Muscle layer of colon (tissue), 2 donors: ENCODE measurements around the gene NPM3.

Source experiments
- H3K27ac ChIP-seq: one replicate; pipeline ENCODE4 v1.7.0; 2013; ENCODE audit warnings: low read depth, mild to moderate bottlenecking, low read length, moderate library complexity
- H3K27me3 ChIP-seq, 2 donors: one replicate each; pipeline ENCODE4 v1.7.0; 2013; ENCODE audit warnings: low read length in 2 of 2, mild to moderate bottlenecking in 2 of 2; ENCODE audit not compliant: insufficient read depth in 2 of 2, control insufficient read depth in 1 of 2
- H3K36me3 ChIP-seq: one replicate; pipeline ENCODE4 v1.7.0; 2013; ENCODE audit warnings: mild to moderate bottlenecking, low read length; ENCODE audit not compliant: insufficient read depth
- H3K4me1 ChIP-seq: one replicate; pipeline ENCODE4 v1.7.0; 2013; ENCODE audit warnings: mild to moderate bottlenecking, low read length; ENCODE audit not compliant: insufficient read depth
- H3K4me3 ChIP-seq, 2 donors: one replicate each; pipeline ENCODE4 v1.7.0; 2013; ENCODE audit warnings: low read length in 2 of 2, low read depth in 1 of 2, mild to moderate bottlenecking in 1 of 2, moderate library complexity in 1 of 2
- H3K9ac ChIP-seq: one replicate; pipeline ENCODE4 v1.7.0; 2013; ENCODE audit warnings: low read length
- H3K9me3 ChIP-seq: one replicate; pipeline ENCODE4 v1.7.0; 2013; ENCODE audit warnings: mild to moderate bottlenecking, low read length
- donor health status: abdominal sarcoma.
- donor health status: Adenocarcinoma of cecum.

Gene NPM3

GRCh38 chr10:101818872-101819633 lies 35.8 kb upstream of the NPM3 start:
- H3K27me3 ChIP-seq = no peaks in the 10 kb centered on the region
- H3K9ac ChIP-seq = peak overlapping the region; percentile 47
- peak overlapping the region; percentile 99 for H3K27ac ChIP-seq
- no peaks in the 10 kb centered on the region for H3K9me3 ChIP-seq
- H3K4me3 ChIP-seq = peak overlapping the region; percentile 33 to 98
- no peaks in the 10 kb centered on the region for H3K36me3 ChIP-seq
- H3K4me1 ChIP-seq = peaks cover 20% of the 10 kb centered on the region

GRCh38 chr10:101818119-101818871 lies 35.0 kb upstream of the NPM3 start, which contains the start of gene OGA:
Gene OGA (minus strand): TSS chr10:101818444. CDS start chr10:101818022, 422 bp downstream.
- Histone ChIP-seq H3K9ac (peak within 1 kb of the TSS; percentile 83), H3K9me3 (no peaks in the 10 kb centered on the region), H3K4me3 (peak within 1 kb of the TSS; percentile 98), H3K27me3 (no peaks in the 10 kb centered on the region), H3K27ac (peak within 1 kb of the TSS; percentile 99), H3K36me3 (no peaks in the 10 kb centered on the region), H3K4me1 (peaks cover 28% of the 10 kb centered on the region)

GRCh38 chr10:101817337-101818118 lies 34.3 kb upstream of the NPM3 start:
- Histone ChIP-seq H3K27me3 (no peaks in the 10 kb centered on the region), H3K4me1 (peaks cover 32% of the 10 kb centered on the region), H3K4me3 (peak overlapping the region; percentile 98), H3K9ac (peak overlapping the region; percentile 83), H3K27ac (peak overlapping the region; percentile 99), H3K9me3 (no peaks in the 10 kb centered on the region), H3K36me3 (no peaks in the 10 kb centered on the region)

GRCh38 chr10:101816913-101817336 lies 33.7 kb upstream of the NPM3 start:
- Histone ChIP-seq H3K9me3 (no peaks in the 10 kb centered on the region), H3K4me1 (peaks cover 36% of the 10 kb centered on the region), H3K36me3 (no peaks in the 10 kb centered on the region), H3K27me3 (no peaks in the 10 kb centered on the region), H3K4me3 (peak overlapping the region; percentile 98), H3K9ac (peak overlapping the region; percentile 83), H3K27ac (peak overlapping the region; percentile 99)

GRCh38 chr10:101816376-101816775 lies 33.1 kb upstream of the NPM3 start:
- Histone ChIP-seq H3K9ac (peak overlapping the region; percentile 83), H3K27me3 (no peaks in the 10 kb centered on the region), H3K9me3 (no peaks in the 10 kb centered on the region), H3K27ac (no peak overlapping the region), H3K36me3 (no peaks in the 10 kb centered on the region), H3K4me1 (peaks cover 38% of the 10 kb centered on the region), H3K4me3 (peak overlapping the region; percentile 98)

DNA sequence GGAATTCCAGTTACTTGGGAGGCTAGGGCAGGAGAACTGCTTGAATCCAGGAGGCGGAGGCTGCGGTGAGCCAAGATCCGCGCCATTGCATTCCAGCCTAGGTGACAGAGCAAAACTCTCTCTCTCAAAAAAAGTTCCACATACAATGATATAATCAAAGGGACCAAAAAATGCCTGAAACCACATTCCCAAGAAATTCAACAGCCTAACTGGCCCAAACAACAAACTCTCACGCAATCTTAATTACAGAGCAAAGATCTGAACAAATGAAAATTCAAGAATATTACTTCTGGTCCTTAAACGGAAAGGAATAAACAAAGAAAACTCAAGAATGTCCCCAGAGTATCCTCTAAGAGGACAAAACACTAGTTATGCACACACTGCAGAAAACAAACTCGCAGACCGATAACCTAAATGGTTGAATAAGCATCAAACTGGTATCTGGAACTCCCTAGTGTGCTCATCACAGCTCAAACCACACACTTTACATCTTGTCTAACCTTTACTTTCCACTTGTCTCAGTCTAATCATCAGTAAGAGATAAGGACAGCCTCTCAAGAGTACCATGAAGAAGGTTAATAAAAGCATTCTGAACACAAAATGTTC lies 31.3 kb upstream of the NPM3 start:
- Histone ChIP-seq H3K9me3 (no peaks in the 10 kb centered on the region), H3K27ac (no peak overlapping the region), H3K4me3 (peak overlapping the region in 1 of 2 donors; percentile 98), H3K27me3 (no peaks in the 10 kb centered on the region), H3K36me3 (peaks cover 12% of the 10 kb centered on the region), H3K4me1 (peaks cover 37% of the 10 kb centered on the region), H3K9ac (no peak overlapping the region)

DNA sequence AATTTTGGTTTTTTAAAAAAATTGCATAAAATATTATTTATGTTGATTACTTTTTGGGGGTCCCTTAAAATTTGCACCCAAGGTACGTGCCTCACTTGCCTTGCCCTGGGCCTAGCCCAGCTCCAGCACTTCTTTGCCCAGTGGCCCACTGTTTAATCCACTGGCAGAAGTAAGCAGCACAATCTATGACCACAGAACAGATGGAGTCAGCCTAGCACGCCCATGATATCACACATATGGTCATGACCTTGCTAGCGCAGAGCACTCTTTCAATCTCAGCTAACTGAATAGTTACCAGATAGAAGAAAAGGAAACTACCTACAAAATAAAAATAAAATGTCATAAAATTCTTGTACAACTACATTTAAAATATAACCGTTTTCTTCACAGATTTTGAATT lies 29.4 kb upstream of the NPM3 start:
- H3K36me3 ChIP-seq = peaks cover 25% of the 10 kb centered on the region
- peaks cover 31% of the 10 kb centered on the region for H3K4me1 ChIP-seq
- no peaks in the 10 kb centered on the region for H3K9me3 ChIP-seq
- no peak overlapping the region for H3K9ac ChIP-seq
- no peak overlapping the region for H3K4me3 ChIP-seq
- no peaks in the 10 kb centered on the region for H3K27me3 ChIP-seq
- no peak overlapping the region for H3K27ac ChIP-seq

- no peak overlapping the region for H3K9ac ChIP-seq
- peaks cover 63% of the 10 kb centered on the region for H3K36me3 ChIP-seq
- H3K9me3 ChIP-seq = no peaks in the 10 kb centered on the region
- H3K4me3 ChIP-seq = no peak overlapping the region
- H3K27me3 ChIP-seq = no peaks in the 10 kb centered on the region
- peaks cover 4% of the 10 kb centered on the region for H3K4me1 ChIP-seq
- no peak overlapping the region for H3K27ac ChIP-seq
Measured at GRCh38 chr10:101807158-101807557, 23.9 kb upstream of the NPM3 start.

DNA sequence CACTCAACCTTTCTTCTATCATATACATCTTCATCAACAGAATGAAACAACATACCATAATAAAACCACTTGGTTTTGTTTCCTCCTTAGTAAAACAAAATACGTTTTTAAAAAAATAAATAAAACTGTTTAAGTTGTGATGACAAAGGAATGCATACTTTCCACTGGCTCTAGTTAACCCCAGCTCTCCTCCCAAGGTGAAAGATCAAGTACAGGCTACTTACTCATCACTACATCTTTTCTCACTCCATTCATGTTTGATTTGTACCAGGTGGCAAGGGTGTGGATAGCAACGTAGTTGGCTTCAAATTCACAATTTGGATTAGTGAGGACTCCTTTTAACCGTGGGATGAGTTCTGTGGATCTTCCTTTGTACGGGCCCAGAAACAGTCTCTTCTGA lies 20.3 kb upstream of the NPM3 start:
- Histone ChIP-seq H3K4me3 (no peak overlapping the region), H3K27me3 (no peaks in the 10 kb centered on the region), H3K36me3 (peaks cover 78% of the 10 kb centered on the region), H3K27ac (no peak overlapping the region), H3K9ac (no peak overlapping the region), H3K4me1 (no peaks in the 10 kb centered on the region), H3K9me3 (no peaks in the 10 kb centered on the region)

DNA sequence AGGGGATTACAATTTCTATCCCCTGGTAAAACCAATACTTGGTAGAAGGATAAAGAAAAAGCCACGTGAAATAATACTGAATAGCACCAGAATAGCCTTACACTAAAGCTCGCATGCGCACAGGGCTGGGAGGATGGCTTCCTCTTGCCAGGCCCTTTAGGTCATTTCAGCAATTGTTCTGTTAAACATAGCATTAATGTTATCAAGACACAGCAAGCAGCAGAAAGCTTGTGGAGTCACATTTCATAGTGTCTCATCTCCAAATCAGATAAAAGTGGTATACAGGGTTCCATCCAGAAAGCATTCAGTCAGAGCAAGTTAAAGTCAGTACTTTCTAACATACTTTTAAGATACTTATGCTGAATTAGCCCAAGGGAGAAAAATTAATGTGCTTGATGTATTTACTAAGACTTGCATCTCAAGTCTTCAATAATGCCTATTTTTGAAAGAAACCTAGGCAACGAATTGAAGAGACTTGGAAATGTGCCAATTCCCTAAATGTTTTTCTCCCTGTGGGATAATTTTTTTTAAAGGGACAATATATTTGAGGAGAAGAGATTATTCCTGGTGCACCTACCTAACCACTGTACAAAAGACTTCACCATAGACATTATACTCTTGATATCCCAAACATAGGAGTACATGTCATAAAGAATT lies 14.3 kb upstream of the NPM3 start:
- Histone ChIP-seq H3K4me3 (no peak overlapping the region), H3K4me1 (no peaks in the 10 kb centered on the region), H3K27ac (no peak overlapping the region), H3K27me3 (no peaks in the 10 kb centered on the region), H3K36me3 (peaks cover 75% of the 10 kb centered on the region), H3K9ac (no peak overlapping the region), H3K9me3 (no peaks in the 10 kb centered on the region)
